ENCODE results near the gene RPS27. TPM values are rescaled to one million over a fixed set of nuclear protein-coding genes. Genes with fewer than 3 reads are reported as not detected.
"Not testable (repeated sequence)": the region's sequence is repeated elsewhere in the genome, so short reads cannot be mapped to it uniquely, and the experiment has no call there.

The RPS27 gene
- total RNA-seq, 1 donor from 2014 or later: 2,145 TPM

- no peaks in the 10 kb centered on the region for H3K9me3 Mint-ChIP-seq
- DNase-seq (ENCODE audit: low spot score in 2 of 2, unreplicated experiment in 2 of 2): no peak
- H3K27ac Mint-ChIP-seq: no peak overlapping the region
- no peaks in the 10 kb centered on the region for H3K36me3 Mint-ChIP-seq
- no peak overlapping the region for H3K4me3 Mint-ChIP-seq
- no peaks in the 10 kb centered on the region for H3K27me3 Mint-ChIP-seq (ENCODE audit: low read depth)
- H3K4me1 Mint-ChIP-seq: peaks cover 9% of the 10 kb centered on the region
- TF ChIP-seq CTCF (IDR thresholded peaks at IDR 0.05; ENCODE audit: unreplicated experiment): no peak
Observed at GRCh38 chr1:154014154-154014907, 23.8 kb downstream of the RPS27 start.

- H3K36me3 Mint-ChIP-seq: no peaks in the 10 kb centered on the region
- no peak for TF ChIP-seq CTCF (IDR thresholded peaks at IDR 0.05; ENCODE audit: unreplicated experiment)
- DNase-seq (ENCODE audit: low spot score in 2 of 2, unreplicated experiment in 2 of 2): no peak
- H3K4me1 Mint-ChIP-seq: peaks cover 7% of the 10 kb centered on the region
- no peak overlapping the region for H3K27ac Mint-ChIP-seq
- H3K4me3 Mint-ChIP-seq: no peak overlapping the region
- no peaks in the 10 kb centered on the region for H3K27me3 Mint-ChIP-seq (ENCODE audit: low read depth)
- no peaks in the 10 kb centered on the region for H3K9me3 Mint-ChIP-seq
Observed at GRCh38 chr1:154019269-154019668, 28.7 kb downstream of the RPS27 start.

- no peak overlapping the region for H3K4me3 Mint-ChIP-seq
- DNase-seq (ENCODE audit: low spot score in 2 of 2, unreplicated experiment in 2 of 2): no peak
- H3K36me3 Mint-ChIP-seq: no peaks in the 10 kb centered on the region
- TF ChIP-seq CTCF (IDR thresholded peaks at IDR 0.05; ENCODE audit: unreplicated experiment): no peak
- peaks cover 7% of the 10 kb centered on the region for H3K4me1 Mint-ChIP-seq
- H3K9me3 Mint-ChIP-seq: no peaks in the 10 kb centered on the region
- H3K27me3 Mint-ChIP-seq (ENCODE audit: low read depth): no peaks in the 10 kb centered on the region
- H3K27ac Mint-ChIP-seq: no peak overlapping the region
Observed at GRCh38 chr1:154019940-154020339, 29.4 kb downstream of the RPS27 start.

- DNase-seq (ENCODE audit: low spot score in 2 of 2, unreplicated experiment in 2 of 2); H3K4me3 Mint-ChIP-seq; H3K27me3 Mint-ChIP-seq (ENCODE audit: low read depth); H3K36me3 Mint-ChIP-seq; H3K4me1 Mint-ChIP-seq; H3K27ac Mint-ChIP-seq: not testable (repeated sequence)
- peaks cover 24% of the 10 kb centered on the region for H3K9me3 Mint-ChIP-seq
Observed at GRCh38 chr1:154033697-154034096, 43.1 kb downstream of the RPS27 start.

Small RNA genes within 50 kb of the gene (microRNA-seq; reads per million reads assigned to microRNA genes)
- gene MIR6737: 1.5 reads per million

Other genes starting within 250 kb of the RPS27 start
- gene SLC27A3, start 215.4 kb upstream of the RPS27 start, total RNA-seq: 28.5 to 32.1 TPM (median 29.7 TPM) in 3 replicates
- 77.2 to 83.3 TPM (median 77.3 TPM) in 3 replicates for gene GATAD2B, start 67.8 kb upstream of the RPS27 start, total RNA-seq
- 57.3 to 63.1 TPM (median 58.0 TPM) in 3 replicates for gene DENND4B, start 44.0 kb upstream of the RPS27 start, total RNA-seq
- 45.5 to 47.1 TPM (median 45.9 TPM) in 3 replicates for gene CRTC2, start 32.1 kb upstream of the RPS27 start, total RNA-seq
- 73.3 to 76.3 TPM (median 73.9 TPM) in 3 replicates for gene SLC39A1, start 27.2 kb upstream of the RPS27 start, total RNA-seq
- 29.9 to 33.1 TPM (median 31.1 TPM) in 3 replicates for gene CREB3L4, start 22.9 kb upstream of the RPS27 start, total RNA-seq
- 67.6 to 74.1 TPM (median 72.1 TPM) in 3 replicates for gene JTB, start 13.1 kb upstream of the RPS27 start, total RNA-seq
- gene RAB13, start 4.4 kb upstream of the RPS27 start, total RNA-seq: 87.7 to 92.0 TPM (median 90.2 TPM) in 3 replicates
- gene NUP210L, start 164.3 kb downstream of the RPS27 start, total RNA-seq: 0.04 to 0.07 TPM (median 0.07 TPM) in 3 replicates
- 194 to 208 TPM (median 197 TPM) in 3 replicates for gene TPM3, start 201.3 kb downstream of the RPS27 start, total RNA-seq
- gene CFAP141, start 215.6 kb downstream of the RPS27 start, total RNA-seq: not detected in 3 replicates
- gene UBAP2L, start 230.2 kb downstream of the RPS27 start, total RNA-seq: 265 to 283 TPM (median 271 TPM) in 3 replicates

Measured in mesothelial cell of epicardium (in vitro differentiated cells).